Femur (tissue), 1 donor: ENCODE results near the gene SEPTIN5.
"Not testable (repeated sequence)": the region's sequence is repeated elsewhere in the genome, so short reads cannot be mapped to it uniquely, and the experiment has no call there.

ENCODE experiments used
- DNase-seq: peaks from one replicate; pipeline ENCODE4 v3.0.0-alpha.2; 2017

Gene SEPTIN5

GRCh38 chr22:19680911-19681862, 33.1 kb upstream of the SEPTIN5 start:
- no peak for DNase-seq

GRCh38 chr22:19681863-19682245, 32.4 kb upstream of the SEPTIN5 start:
- no peak for DNase-seq

- DNase-seq: no peak
Measured at GRCh38 chr22:19686946-19687345, 27.4 kb upstream of the SEPTIN5 start.

GRCh38 chr22:19687561-19688300, 26.6 kb upstream of the SEPTIN5 start:
- peak; percentile 54 for DNase-seq

GRCh38 chr22:19688301-19689290, 25.7 kb upstream of the SEPTIN5 start:
- DNase-seq: no peak

- peak; percentile 66 for DNase-seq
Measured at GRCh38 chr22:19689408-19689807, 24.9 kb upstream of the SEPTIN5 start.

GRCh38 chr22:19691007-19691720, 23.1 kb upstream of the SEPTIN5 start:
- DNase-seq: no peak

GRCh38 chr22:19691721-19692341, 22.5 kb upstream of the SEPTIN5 start:
- peak; percentile 88 for DNase-seq

- DNase-seq: no peak
Measured at GRCh38 chr22:19693581-19693980, 20.7 kb upstream of the SEPTIN5 start.

GRCh38 chr22:19693981-19694670, 20.2 kb upstream of the SEPTIN5 start:
- DNase-seq: no peak

GRCh38 chr22:19694696-19695095, 19.6 kb upstream of the SEPTIN5 start:
- no peak for DNase-seq

- DNase-seq: no peak
Measured at GRCh38 chr22:19696504-19697276, 17.6 kb upstream of the SEPTIN5 start.

GRCh38 chr22:19697871-19698270, 16.4 kb upstream of the SEPTIN5 start:
- not testable (repeated sequence) for DNase-seq

- DNase-seq: no peak
Measured at GRCh38 chr22:19700790-19701419, 13.4 kb upstream of the SEPTIN5 start.

GRCh38 chr22:19701420-19702145, 12.7 kb upstream of the SEPTIN5 start:
- DNase-seq: no peak

- no peak for DNase-seq
Measured at GRCh38 chr22:19703869-19704268, 10.4 kb upstream of the SEPTIN5 start.

- DNase-seq: no peak
Measured at GRCh38 chr22:19704355-19705015, 9.8 kb upstream of the SEPTIN5 start.
